A673 (cell line): ENCODE results near the gene NAMPT.
"Not testable (repeated sequence)": the region's sequence is repeated elsewhere in the genome, so short reads cannot be mapped to it uniquely, and the experiment has no call there.

ENCODE experiments used
- EZH2 ChIP-seq: fragments of 200-600 bp; sonication (generic); IDR thresholded peaks from 2 replicates; pipeline ENCODE4 v1.6.1; 2017; ENCODE audit warnings: borderline replicate concordance, low read depth, mild to moderate bottlenecking, mixed read lengths, antibody characterized with exemption, low read length; ENCODE audit not compliant: poor library complexity, severe bottlenecking
- TF ChIP-seq, protein P1 (sequence below): fragments of 300-800, 200-600 bp; sonication (generic); conservative IDR thresholded peaks from 2 replicates; pipeline ENCODE4 v1.5.1; 2017; ENCODE audit warnings: low read depth, mild to moderate bottlenecking, antibody characterized with exemption, low read length, moderate library complexity, mixed read lengths

DNA sequence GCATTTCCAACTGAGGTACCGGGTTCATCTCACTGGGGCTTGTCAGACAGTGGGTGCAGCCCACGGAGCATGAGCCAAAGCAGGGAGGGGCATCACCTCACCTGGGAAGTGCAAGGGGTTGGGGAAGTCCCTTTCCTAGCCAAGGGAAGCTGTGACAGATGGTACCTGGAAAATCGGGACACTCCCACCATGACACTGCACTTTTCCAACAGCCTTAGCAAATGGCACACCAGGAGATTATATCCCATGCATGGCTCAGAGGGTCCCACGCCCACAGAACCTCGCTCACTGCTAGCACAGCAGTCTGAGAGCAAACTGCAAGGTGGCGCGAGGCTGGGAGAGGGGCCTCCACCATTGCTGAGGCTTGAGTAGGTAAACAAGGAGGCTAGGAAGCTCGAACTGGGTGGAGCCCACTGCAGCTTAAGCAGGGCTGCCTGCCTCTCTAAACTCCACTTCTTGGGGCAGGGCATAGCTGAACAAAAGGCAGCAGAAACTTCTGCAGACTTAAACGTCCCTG is 35.5 kb upstream of the NAMPT start:
- TF ChIP-seq, protein P1, sequence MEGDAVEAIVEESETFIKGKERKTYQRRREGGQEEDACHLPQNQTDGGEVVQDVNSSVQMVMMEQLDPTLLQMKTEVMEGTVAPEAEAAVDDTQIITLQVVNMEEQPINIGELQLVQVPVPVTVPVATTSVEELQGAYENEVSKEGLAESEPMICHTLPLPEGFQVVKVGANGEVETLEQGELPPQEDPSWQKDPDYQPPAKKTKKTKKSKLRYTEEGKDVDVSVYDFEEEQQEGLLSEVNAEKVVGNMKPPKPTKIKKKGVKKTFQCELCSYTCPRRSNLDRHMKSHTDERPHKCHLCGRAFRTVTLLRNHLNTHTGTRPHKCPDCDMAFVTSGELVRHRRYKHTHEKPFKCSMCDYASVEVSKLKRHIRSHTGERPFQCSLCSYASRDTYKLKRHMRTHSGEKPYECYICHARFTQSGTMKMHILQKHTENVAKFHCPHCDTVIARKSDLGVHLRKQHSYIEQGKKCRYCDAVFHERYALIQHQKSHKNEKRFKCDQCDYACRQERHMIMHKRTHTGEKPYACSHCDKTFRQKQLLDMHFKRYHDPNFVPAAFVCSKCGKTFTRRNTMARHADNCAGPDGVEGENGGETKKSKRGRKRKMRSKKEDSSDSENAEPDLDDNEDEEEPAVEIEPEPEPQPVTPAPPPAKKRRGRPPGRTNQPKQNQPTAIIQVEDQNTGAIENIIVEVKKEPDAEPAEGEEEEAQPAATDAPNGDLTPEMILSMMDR = not testable (repeated sequence)
- TF ChIP-seq EZH2 = not testable (repeated sequence)
